ENCODE measurements around the gene OR4D11. TPM values are rescaled to one million over a fixed set of nuclear protein-coding genes. Genes with fewer than 3 reads are reported as not detected.
"Not testable (repeated sequence)": the region's sequence is repeated elsewhere in the genome, so short reads cannot be mapped to it uniquely, and the experiment has no call there.

OR4D11 gene
- total and polyA plus RNA-seq, 4 donors: not detected

DNA sequence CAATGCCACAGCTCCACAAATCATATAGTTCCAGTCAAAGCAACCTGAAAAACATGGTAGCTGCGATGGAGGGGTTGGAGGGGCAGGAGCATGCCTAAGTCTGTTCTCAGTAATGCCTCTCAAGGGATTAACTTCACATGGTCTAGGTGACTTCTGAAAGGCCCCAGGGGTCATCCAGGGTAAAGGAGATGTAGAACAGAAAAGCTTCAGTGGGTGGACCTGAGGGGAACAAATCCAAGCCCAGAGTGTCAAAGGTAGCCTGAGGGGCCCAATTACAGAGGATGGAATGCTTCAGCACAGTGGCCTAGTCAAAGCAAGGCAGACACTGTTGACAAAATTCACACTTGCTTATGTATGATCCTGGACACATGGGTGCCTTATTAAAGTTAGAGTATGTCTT lies 31.3 kb downstream of the OR4D11 start:
- H3K27ac ChIP-seq (ENCODE audit: low read depth in 1 of 2, low read length in 1 of 2): no peak overlapping the region
- TF ChIP-seq, protein P1, sequence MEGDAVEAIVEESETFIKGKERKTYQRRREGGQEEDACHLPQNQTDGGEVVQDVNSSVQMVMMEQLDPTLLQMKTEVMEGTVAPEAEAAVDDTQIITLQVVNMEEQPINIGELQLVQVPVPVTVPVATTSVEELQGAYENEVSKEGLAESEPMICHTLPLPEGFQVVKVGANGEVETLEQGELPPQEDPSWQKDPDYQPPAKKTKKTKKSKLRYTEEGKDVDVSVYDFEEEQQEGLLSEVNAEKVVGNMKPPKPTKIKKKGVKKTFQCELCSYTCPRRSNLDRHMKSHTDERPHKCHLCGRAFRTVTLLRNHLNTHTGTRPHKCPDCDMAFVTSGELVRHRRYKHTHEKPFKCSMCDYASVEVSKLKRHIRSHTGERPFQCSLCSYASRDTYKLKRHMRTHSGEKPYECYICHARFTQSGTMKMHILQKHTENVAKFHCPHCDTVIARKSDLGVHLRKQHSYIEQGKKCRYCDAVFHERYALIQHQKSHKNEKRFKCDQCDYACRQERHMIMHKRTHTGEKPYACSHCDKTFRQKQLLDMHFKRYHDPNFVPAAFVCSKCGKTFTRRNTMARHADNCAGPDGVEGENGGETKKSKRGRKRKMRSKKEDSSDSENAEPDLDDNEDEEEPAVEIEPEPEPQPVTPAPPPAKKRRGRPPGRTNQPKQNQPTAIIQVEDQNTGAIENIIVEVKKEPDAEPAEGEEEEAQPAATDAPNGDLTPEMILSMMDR (IDR thresholded peaks at IDR 0.05; ENCODE audit: control extremely low read depth, extremely low read depth): no peak
- no peak overlapping the region for H3K9ac ChIP-seq (ENCODE audit: insufficient read depth in 1 of 2, low read length in 2 of 2)
- ATAC-seq (ENCODE audit: insufficient read depth, low FRiP score) (no peak), DNase-seq (no peak)
- no peaks in the 10 kb centered on the region for H3K4me1 ChIP-seq (ENCODE audit: control insufficient read depth in 5 of 5, insufficient read depth in 5 of 5, low read length in 5 of 5)
- no peaks in the 10 kb centered on the region for H3K36me3 ChIP-seq (ENCODE audit: control insufficient read depth in 4 of 4, insufficient read depth in 4 of 4, low read length in 4 of 4)
- no peaks in the 10 kb centered on the region for H3K27me3 ChIP-seq (ENCODE audit: control insufficient read depth in 3 of 3, insufficient read depth in 3 of 3, low read length in 2 of 3)
- H3K9me3 ChIP-seq (ENCODE audit: control insufficient read depth in 4 of 4, insufficient read depth in 3 of 4, low read length in 3 of 4): no peaks in the 10 kb centered on the region
- 90 to 98% methylated on average over 1 of the region's 1 CpG for WGBS, 2 donors
- H3K4me3 ChIP-seq: no peak overlapping the region

DNA sequence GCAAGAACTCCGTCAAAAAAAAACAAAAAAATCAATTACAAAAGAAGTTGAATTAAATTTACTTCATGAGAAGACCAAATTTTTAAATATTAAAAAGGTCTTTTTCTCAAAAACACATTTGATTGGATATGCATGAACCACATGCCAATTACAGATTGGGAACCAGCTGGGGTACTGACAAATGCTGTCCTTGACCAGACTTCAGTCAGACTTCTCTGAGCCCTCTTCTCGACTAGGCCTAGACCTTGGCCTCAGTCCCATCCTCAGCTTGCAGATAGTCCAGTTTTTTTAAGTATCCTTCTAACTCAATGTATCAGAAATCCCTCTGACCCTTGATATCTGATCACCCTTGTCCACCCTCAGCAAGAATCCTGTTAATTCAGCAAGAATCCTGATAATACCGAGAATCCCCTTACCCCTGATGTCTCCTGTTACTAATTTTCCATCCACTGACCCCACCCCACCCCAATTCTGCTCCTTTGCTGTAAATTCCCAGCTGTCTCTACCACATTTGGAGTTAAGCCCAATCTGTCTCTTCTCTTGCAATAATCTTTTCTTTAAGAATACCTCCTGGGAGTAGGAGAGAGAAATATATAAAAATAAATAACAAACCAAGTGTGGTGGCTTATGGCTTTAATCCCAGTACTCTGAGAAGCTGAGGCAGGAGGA lies 38.9 kb downstream of the OR4D11 start:
- DNase-seq: no peak

DNA sequence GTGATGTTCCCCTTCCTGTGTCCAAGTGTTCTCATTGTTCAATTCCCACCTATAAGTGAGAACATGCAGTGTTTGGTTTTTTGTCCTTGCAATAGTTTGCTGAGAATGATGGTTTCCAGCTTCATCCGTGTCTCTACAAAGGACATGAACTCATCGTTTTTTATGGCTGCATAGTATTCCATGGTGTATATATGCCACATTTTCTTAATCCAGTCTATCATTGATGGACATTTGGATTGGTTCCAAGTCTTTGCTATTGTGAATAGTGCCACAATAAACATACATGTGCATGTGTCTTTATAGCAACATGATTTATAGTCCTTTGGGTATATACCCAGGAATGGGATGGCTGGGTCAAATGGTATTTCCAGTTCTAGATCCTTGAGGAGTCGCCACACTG lies 40.3 kb downstream of the OR4D11 start:
- H3K9me3 ChIP-seq (ENCODE audit: control insufficient read depth in 4 of 4, insufficient read depth in 3 of 4, low read length in 3 of 4); H3K27ac ChIP-seq (ENCODE audit: low read depth in 1 of 2, low read length in 1 of 2); DNase-seq; H3K9ac ChIP-seq (ENCODE audit: insufficient read depth in 1 of 2, low read length in 2 of 2); H3K36me3 ChIP-seq (ENCODE audit: control insufficient read depth in 4 of 4, insufficient read depth in 4 of 4, low read length in 4 of 4); ATAC-seq (ENCODE audit: insufficient read depth, low FRiP score); H3K27me3 ChIP-seq (ENCODE audit: control insufficient read depth in 3 of 3, insufficient read depth in 3 of 3, low read length in 2 of 3); H3K4me1 ChIP-seq (ENCODE audit: control insufficient read depth in 5 of 5, insufficient read depth in 5 of 5, low read length in 5 of 5); H3K4me3 ChIP-seq: not testable (repeated sequence)
- WGBS, 2 donors: 87 to 88% methylated on average over 3 of the region's 3 CpGs

More for the DNA sequence above, 38.9 kb downstream of the OR4D11 start:
- no peak overlapping the region for H3K9ac ChIP-seq (ENCODE audit: insufficient read depth in 1 of 2, low read length in 2 of 2)
- no peaks in the 10 kb centered on the region for H3K9me3 ChIP-seq (ENCODE audit: control insufficient read depth in 4 of 4, insufficient read depth in 3 of 4, low read length in 3 of 4)
- no peaks in the 10 kb centered on the region for H3K27me3 ChIP-seq (ENCODE audit: control insufficient read depth in 3 of 3, insufficient read depth in 3 of 3, low read length in 2 of 3)
- H3K4me1 ChIP-seq (ENCODE audit: control insufficient read depth in 5 of 5, insufficient read depth in 5 of 5, low read length in 5 of 5): no peaks in the 10 kb centered on the region
- H3K27ac ChIP-seq (ENCODE audit: low read depth in 1 of 2, low read length in 1 of 2): no peak overlapping the region
- H3K4me3 ChIP-seq: no peak overlapping the region
- no peaks in the 10 kb centered on the region for H3K36me3 ChIP-seq (ENCODE audit: control insufficient read depth in 4 of 4, insufficient read depth in 4 of 4, low read length in 4 of 4)
- WGBS, 2 donors: 74 to 77% methylated on average over 3 of the region's 3 CpGs
- TF ChIP-seq, protein P1 (IDR thresholded peaks at IDR 0.05; ENCODE audit: control extremely low read depth, extremely low read depth): no peak
- ATAC-seq (ENCODE audit: insufficient read depth, low FRiP score): no peak

DNA sequence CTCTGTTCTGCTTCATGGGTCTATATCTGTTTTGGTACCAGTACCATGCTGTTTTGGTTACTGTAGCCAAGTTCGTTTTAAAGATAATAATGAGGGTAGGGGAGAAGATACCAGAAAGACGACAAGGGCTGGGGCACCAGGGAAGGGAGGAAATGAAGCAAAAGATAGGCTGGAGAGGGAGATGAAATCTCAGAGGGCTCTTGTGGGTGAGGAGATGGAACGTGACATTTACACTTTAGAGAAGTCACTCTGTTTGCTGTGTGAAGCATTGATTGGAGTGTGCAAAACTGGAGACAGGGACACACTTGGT lies 41.4 kb downstream of the OR4D11 start:
- Histone ChIP-seq H3K27ac (ENCODE audit: low read depth in 1 of 2, low read length in 1 of 2) (no peak overlapping the region), H3K27me3 (ENCODE audit: control insufficient read depth in 3 of 3, insufficient read depth in 3 of 3, low read length in 2 of 3) (no peaks in the 10 kb centered on the region), H3K4me1 (ENCODE audit: control insufficient read depth in 5 of 5, insufficient read depth in 5 of 5, low read length in 5 of 5) (peaks cover 0 to 3% (median 0%) of the 10 kb centered on the region in 5 donors), H3K36me3 (ENCODE audit: control insufficient read depth in 4 of 4, insufficient read depth in 4 of 4, low read length in 4 of 4) (no peaks in the 10 kb centered on the region), H3K4me3 (no peak overlapping the region), H3K9me3 (ENCODE audit: control insufficient read depth in 4 of 4, insufficient read depth in 3 of 4, low read length in 3 of 4) (no peaks in the 10 kb centered on the region), H3K9ac (ENCODE audit: insufficient read depth in 1 of 2, low read length in 2 of 2) (no peak overlapping the region)
- TF ChIP-seq, protein P1 (IDR thresholded peaks at IDR 0.05; ENCODE audit: control extremely low read depth, extremely low read depth): no peak
- ATAC-seq (ENCODE audit: insufficient read depth, low FRiP score): no peak
- whole genome bisulfite sequencing, 2 donors: 74 to 77% methylated on average over 3 of the region's 3 CpGs
- no peak for DNase-seq

Data from lung (tissue), 12 donors.